ENCODE results near the gene PDF. TPM values are rescaled to one million over a fixed set of nuclear protein-coding genes. Genes with fewer than 3 reads are reported as not detected.

The PDF gene
- total and polyA plus RNA-seq, 2 donors (not counting 3 experiments of a cell fraction or from before 2014, with no cell fraction given) = 13.1 to 16.7 TPM

GRCh38 chr16:69368866-69369265 lies 38.5 kb upstream of the PDF start:
- no TSS peak for BruUV-seq (replicated peaks)
- Histone ChIP-seq H3K4me2 (ENCODE audit: insufficient read depth, low read length) (no peak overlapping the region), H3K9ac (replicated peaks; ENCODE audit: extremely low read depth, insufficient read depth, low read length) (no peak overlapping the region), H3K9me1 (replicated peaks; ENCODE audit: control insufficient read depth, extremely low read depth, insufficient read depth, low read length) (no peaks in the 10 kb centered on the region), H3K27ac (ENCODE audit: insufficient read depth, low read depth, low read length) (no peak overlapping the region), H3K4me3 (replicated peaks in 1 of 3; ENCODE audit: insufficient read depth in 1 of 3, low read depth in 1 of 3, low read length in 3 of 3) (no peak overlapping the region), H4K20me1 (replicated peaks; ENCODE audit: control insufficient read depth, extremely low read depth, insufficient read depth, low read length) (no peaks in the 10 kb centered on the region), H3K4me1 (ENCODE audit: control insufficient read depth, extremely low read depth, insufficient read depth, low read length) (peaks cover 10% of the 10 kb centered on the region), H3K79me2 (ENCODE audit: control insufficient read depth, insufficient read depth, low read length) (peaks cover 2% of the 10 kb centered on the region), H3K9me3 (replicated peaks; ENCODE audit: control insufficient read depth, insufficient read depth, low read length) (no peaks in the 10 kb centered on the region), H3K36me3 (ENCODE audit: control insufficient read depth in 2 of 2, extremely low read depth in 1 of 2, insufficient read depth in 2 of 2, low read length in 2 of 2) (peaks cover 20 to 21% of the 10 kb centered on the region in 2 experiments), H2AFZ (ENCODE audit: low read depth, low read length) (no peak overlapping the region), H3K27me3 (ENCODE audit: control insufficient read depth in 2 of 2, insufficient read depth in 2 of 2, low read length in 2 of 2) (no peaks in the 10 kb centered on the region)
- ChIA-PET POLR2A (no interaction called here), CTCF (no interaction called here)
- FAIRE-seq (no peak), DNase-seq (ENCODE audit: low read depth, low spot score) (no peak)
- TF ChIP-seq POLR2A (IDR thresholded peaks at IDR 0.05; ENCODE audit: low read depth, low read length) (no peak), GATA2 (IDR thresholded peaks at IDR 0.05; ENCODE audit: insufficient read depth, insufficient read length, low read depth, low read length) (no peak), POLR2AphosphoS5 (IDR thresholded peaks at IDR 0.05; ENCODE audit: insufficient read depth, low read depth, low read length) (no peak), JUN (IDR thresholded peaks at IDR 0.05; ENCODE audit: borderline replicate concordance, insufficient read depth, insufficient read length, low read depth) (no peak), EZH2 (IDR thresholded peaks at IDR 0.05; ENCODE audit: borderline replicate concordance, low read depth, low read length, severe bottlenecking) (no peak), MAX (IDR thresholded peaks at IDR 0.05; ENCODE audit: insufficient read depth, insufficient read length) (no peak), FOS (IDR thresholded peaks at IDR 0.05; ENCODE audit: borderline replicate concordance, insufficient read depth, low read length) (no peak), MYC (IDR thresholded peaks at IDR 0.05; ENCODE audit: low read depth, low read length) (no peak), CTCF (IDR thresholded peaks at IDR 0.05; ENCODE audit: extremely low read depth in 1 of 2, insufficient read depth in 1 of 2, low read depth in 1 of 2, low read length in 2 of 2) (no peak)
- intact Hi-C loops (cut with micrococcal nuclease) (no loop called here), dilution Hi-C loops (cut with MboI; ENCODE audit: extremely low pct_ligation_motif_present, low sequenced_read_pairs) (no loop called here)
